K562 (cell line): ENCODE data around the gene RBMXL2. TPM values are rescaled to one million over a fixed set of nuclear protein-coding genes. Genes with fewer than 3 reads are reported as not detected.

ENCODE experiments used
- CBFA2T2 ChIP-seq: fragments of 450-650 bp; conservative IDR thresholded peaks from 2 replicates; pipeline ENCODE4 v1.6.1; 2017; ENCODE audit warnings: mild to moderate bottlenecking
- CBFB ChIP-seq: sonication (generic); formaldehyde crosslinking; IDR thresholded peaks from 2 replicates; pipeline ENCODE4 v1.4.0; 2020; ENCODE audit warnings: mild to moderate bottlenecking, missing genetic modification reagents
- ETV5 ChIP-seq: sonication (generic); formaldehyde crosslinking; IDR thresholded peaks from 2 replicates; pipeline ENCODE4 v1.4.0; 2020; ENCODE audit warnings: low read depth, mild to moderate bottlenecking, missing genetic modification reagents
- ILK ChIP-seq: fragments of 450-650 bp; IDR thresholded peaks from 2 replicates; pipeline ENCODE4 v1.6.1; 2016; ENCODE audit warnings: missing genetic modification characterization, low read depth, mild to moderate bottlenecking, missing compliant biosample characterization, moderate library complexity, borderline replicate concordance
- JUNB ChIP-seq: fragments of 450-650 bp; formaldehyde crosslinking; conservative IDR thresholded peaks from 2 replicates; pipeline ENCODE4 v1.4.0; 2020; ENCODE audit warnings: mild to moderate bottlenecking
- KDM4B ChIP-seq, 2 experiments: fragments of 450-650 bp in 1 of 2; sonication (generic) in 1 of 2; IDR thresholded peaks; 2 replicates each; pipeline ENCODE4 v1.6.1; 2016 to 2017; ENCODE audit warnings: borderline replicate concordance in 2 of 2, antibody characterized with exemption in 1 of 2, low read depth in 1 of 2, mild to moderate bottlenecking in 1 of 2
- NR4A1 ChIP-seq, 2 experiments: fragments of 250-450 bp in 1 of 2; fragments of 450-650 bp in 1 of 2; sonication (Bioruptor Pico) in 1 of 2; IDR thresholded peaks; 2 replicates each; pipeline versions ENCODE4 v1.4.0 to v1.6.1; 2016 to 2020; ENCODE audit warnings: mild to moderate bottlenecking in 2 of 2, missing compliant biosample characterization in 1 of 2, missing genetic modification characterization in 1 of 2, moderate library complexity in 1 of 2
- PTRF ChIP-seq: fragments of 450-650 bp; IDR thresholded peaks from 2 replicates; pipeline ENCODE4 v1.6.1; 2016; ENCODE audit warnings: mild to moderate bottlenecking, missing genetic modification characterization, missing compliant biosample characterization
- RB1 ChIP-seq: fragments of 450-650 bp; IDR thresholded peaks from 2 replicates; pipeline ENCODE4 v1.6.1; 2017; ENCODE audit warnings: low read depth, mild to moderate bottlenecking
- RCOR1 ChIP-seq, 2 experiments: IDR thresholded peaks; 2 replicates each; pipeline ENCODE4 v1.6.1; 2012; ENCODE audit warnings: low read depth in 2 of 2, low read length in 2 of 2, borderline replicate concordance in 1 of 2, improper control_type of control experiment in 1 of 2
- SP2 ChIP-seq: IDR thresholded peaks from 2 replicates; pipeline ENCODE4 v1.6.1; 2011; ENCODE audit warnings: mild to moderate bottlenecking, low read depth, low read length, moderate library complexity; ENCODE audit not compliant: poor library complexity, severe bottlenecking; ENCODE audit errors: extremely low read depth
- STAT5A ChIP-seq: IDR thresholded peaks from 2 replicates; pipeline ENCODE4 v1.6.1; 2012; ENCODE audit warnings: low read length, inconsistent platforms, borderline replicate concordance
- TEAD1 ChIP-seq, 2 experiments: fragments of 450-650 bp in 1 of 2; sonication (generic) in 1 of 2; formaldehyde crosslinking; IDR thresholded peaks; 2 replicates each; pipeline versions ENCODE4 v1.4.0 to v1.8.0; 2020 to 2022; ENCODE audit warnings: mild to moderate bottlenecking in 2 of 2, missing genetic modification reagents in 1 of 2
- TRIM24 ChIP-seq, 2 experiments: fragments of 450-650 bp; IDR thresholded peaks; 2 replicates each; pipeline ENCODE4 v1.6.1; 2016
- XRCC3 ChIP-seq: fragments of 450-650 bp; IDR thresholded peaks from 2 replicates; pipeline ENCODE4 v1.6.1; 2017; ENCODE audit warnings: mild to moderate bottlenecking, moderate library complexity
- ZNF408 ChIP-seq: fragments of 250-450 bp; sonication (Bioruptor Pico); IDR thresholded peaks from 2 replicates; pipeline ENCODE4 v1.4.0; 2020; ENCODE audit warnings: low read depth, mild to moderate bottlenecking, moderate library complexity
- ZNF699 ChIP-seq: fragments of 250-450 bp; sonication (Bioruptor Pico); IDR thresholded peaks from 2 replicates; pipeline ENCODE4 v1.8.0; 2021; ENCODE audit warnings: mild to moderate bottlenecking, moderate library complexity; ENCODE audit not compliant: insufficient replicate concordance
- polyA plus RNA-seq, 8 experiments: library from polyadenylated mRNA; depleted of rRNA in 4 of 8; stranded (reverse) in 5 of 8; unstranded in 3 of 8; fragments of >200 nt; fragmentation: Nextera tagmentation in 2 of 8; fragmentation: Illumina TruSeq in 1 of 8; extraction: Ambion mirVana in 2 of 8; extraction: Trizol in 1 of 8; gene quantifications; 2 replicates each; pipeline versions ENCODE4 v1.2.1 to v1.2.3, GENCODE V29; 2011 to 2014; ENCODE audit warnings: inconsistent platforms in 1 of 8, missing spikeins in 1 of 8
- total RNA-seq, 7 experiments: library from RNA; depleted of rRNA in 6 of 7; stranded (reverse); fragments of >200 nt in 6 of 7; fragmentation: Illumina TruSeq in 2 of 7; extraction: Trizol in 2 of 7; gene quantifications; 2 replicates each; pipeline versions ENCODE4 v1.2.1 to v1.2.3, GENCODE V29; 2011 to 2021; ENCODE audit warnings: low replicate concordance in 1 of 7
- TF ChIP-seq, protein P1 (sequence below): fragments of 450-650 bp; IDR thresholded peaks from 2 replicates; pipeline ENCODE4 v1.6.1; 2017; ENCODE audit warnings: mild to moderate bottlenecking, moderate library complexity
- TF ChIP-seq, protein P2 (sequence below): fragments of 450-650 bp; conservative IDR thresholded peaks from 2 replicates; pipeline ENCODE4 v1.6.1; 2016; ENCODE audit warnings: missing genetic modification characterization, low read depth, mild to moderate bottlenecking, missing compliant biosample characterization, moderate library complexity
- TF ChIP-seq, protein P3 (sequence below): fragments of 250-450 bp; sonication (Bioruptor Pico); IDR thresholded peaks from 2 replicates; pipeline ENCODE4 v1.8.0; 2022; ENCODE audit warnings: moderate library complexity, mild to moderate bottlenecking, inconsistent platforms
- TF ChIP-seq, protein P4 (sequence below), 2 experiments: IDR thresholded peaks; 2 replicates each; pipeline ENCODE4 v1.6.1; 2012; ENCODE audit warnings: improper control_type of control experiment in 2 of 2, low read depth in 2 of 2, low read length in 2 of 2, borderline replicate concordance in 1 of 2
- TF ChIP-seq, protein P5 (sequence below): fragments of 250-450 bp; sonication (Bioruptor Pico); IDR thresholded peaks from 2 replicates; pipeline ENCODE4 v1.8.0; 2021; ENCODE audit warnings: borderline replicate concordance, mild to moderate bottlenecking, moderate library complexity; ENCODE audit not compliant: poor library complexity, severe bottlenecking

RBMXL2 gene
- total and polyA plus RNA-seq, 9 of the 15 experiments (the other 6 are each of a cell fraction or from before 2014, with no cell fraction given), result 0.07 to 0.45 (median 0.21) TPM; not detected in 3

DNA sequence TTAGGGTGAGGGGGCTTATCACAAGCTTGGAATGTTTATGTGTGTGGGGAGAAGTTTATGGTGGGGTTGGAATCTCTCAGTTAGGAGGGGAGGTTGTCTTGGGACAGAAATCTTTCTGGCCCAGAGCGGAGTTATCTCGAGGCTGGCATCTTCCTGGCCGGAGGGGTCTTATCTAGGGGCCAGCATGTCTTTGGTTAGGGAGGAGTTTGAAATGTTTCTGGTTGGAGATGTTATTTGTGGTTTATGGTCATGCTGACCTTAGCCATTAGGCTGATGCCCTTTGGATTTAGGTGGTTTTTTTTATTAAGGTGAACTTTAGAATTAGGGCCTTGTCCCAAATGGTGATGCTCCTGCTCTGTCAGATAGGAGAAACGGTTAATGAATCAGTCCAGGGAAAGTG, 7.9 kb upstream of the RBMXL2 start (continued):
- TF ChIP-seq, protein P1, sequence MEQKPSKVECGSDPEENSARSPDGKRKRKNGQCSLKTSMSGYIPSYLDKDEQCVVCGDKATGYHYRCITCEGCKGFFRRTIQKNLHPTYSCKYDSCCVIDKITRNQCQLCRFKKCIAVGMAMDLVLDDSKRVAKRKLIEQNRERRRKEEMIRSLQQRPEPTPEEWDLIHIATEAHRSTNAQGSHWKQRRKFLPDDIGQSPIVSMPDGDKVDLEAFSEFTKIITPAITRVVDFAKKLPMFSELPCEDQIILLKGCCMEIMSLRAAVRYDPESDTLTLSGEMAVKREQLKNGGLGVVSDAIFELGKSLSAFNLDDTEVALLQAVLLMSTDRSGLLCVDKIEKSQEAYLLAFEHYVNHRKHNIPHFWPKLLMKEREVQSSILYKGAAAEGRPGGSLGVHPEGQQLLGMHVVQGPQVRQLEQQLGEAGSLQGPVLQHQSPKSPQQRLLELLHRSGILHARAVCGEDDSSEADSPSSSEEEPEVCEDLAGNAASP, result no peak
- no peak for TF ChIP-seq NR4A1 (CRISPR knock-in tag; IDR thresholded peaks at IDR 0.05)
- no peak for TF ChIP-seq NR4A1 (tag; IDR thresholded peaks at IDR 0.05)
- no peak for TF ChIP-seq XRCC3
- peak; percentile 71 for TF ChIP-seq CBFA2T2
- TF ChIP-seq SP2, result no peak
- TF ChIP-seq ZNF408, result no peak
- TF ChIP-seq TEAD1 (CRISPR knock-in tag; IDR thresholded peaks at IDR 0.05), result peak in 1 of 2 experiments; percentile 76; a peak in 2 of 4 replicates
- TF ChIP-seq, protein P2, sequence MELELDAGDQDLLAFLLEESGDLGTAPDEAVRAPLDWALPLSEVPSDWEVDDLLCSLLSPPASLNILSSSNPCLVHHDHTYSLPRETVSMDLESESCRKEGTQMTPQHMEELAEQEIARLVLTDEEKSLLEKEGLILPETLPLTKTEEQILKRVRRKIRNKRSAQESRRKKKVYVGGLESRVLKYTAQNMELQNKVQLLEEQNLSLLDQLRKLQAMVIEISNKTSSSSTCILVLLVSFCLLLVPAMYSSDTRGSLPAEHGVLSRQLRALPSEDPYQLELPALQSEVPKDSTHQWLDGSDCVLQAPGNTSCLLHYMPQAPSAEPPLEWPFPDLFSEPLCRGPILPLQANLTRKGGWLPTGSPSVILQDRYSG (tag), result no peak
- TF ChIP-seq, protein P3, sequence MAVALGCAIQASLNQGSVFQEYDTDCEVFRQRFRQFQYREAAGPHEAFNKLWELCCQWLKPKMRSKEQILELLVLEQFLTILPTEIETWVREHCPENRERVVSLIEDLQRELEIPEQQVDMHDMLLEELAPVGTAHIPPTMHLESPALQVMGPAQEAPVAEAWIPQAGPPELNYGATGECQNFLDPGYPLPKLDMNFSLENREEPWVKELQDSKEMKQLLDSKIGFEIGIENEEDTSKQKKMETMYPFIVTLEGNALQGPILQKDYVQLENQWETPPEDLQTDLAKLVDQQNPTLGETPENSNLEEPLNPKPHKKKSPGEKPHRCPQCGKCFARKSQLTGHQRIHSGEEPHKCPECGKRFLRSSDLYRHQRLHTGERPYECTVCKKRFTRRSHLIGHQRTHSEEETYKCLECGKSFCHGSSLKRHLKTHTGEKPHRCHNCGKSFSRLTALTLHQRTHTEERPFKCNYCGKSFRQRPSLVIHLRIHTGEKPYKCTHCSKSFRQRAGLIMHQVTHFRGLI, result no peak
- TF ChIP-seq ILK (tag), result no peak
- TF ChIP-seq RCOR1 (IDR thresholded peaks at IDR 0.05; ENCODE audit: borderline replicate concordance in 1 of 2, low read depth in 2 of 2, low read length in 2 of 2), result peak in 1 of 2 experiments; percentile 51; a peak in 1 of 4 replicates
- no peak for TF ChIP-seq STAT5A
- TF ChIP-seq RB1, result no peak
- no peak for TF ChIP-seq ETV5 (CRISPR knock-in tag)
- no peak for TF ChIP-seq ZNF699 (CRISPR knock-in tag)
- no peak for TF ChIP-seq JUNB
- TF ChIP-seq TRIM24 (IDR thresholded peaks at IDR 0.05), result peak; percentile 20 to 53; a peak in 2 of 4 replicates
- TF ChIP-seq CBFB (CRISPR knock-in tag), result no peak
- TF ChIP-seq KDM4B (IDR thresholded peaks at IDR 0.05; ENCODE audit: borderline replicate concordance in 2 of 2, low read depth in 1 of 2), result no peak
- TF ChIP-seq, protein P4, sequence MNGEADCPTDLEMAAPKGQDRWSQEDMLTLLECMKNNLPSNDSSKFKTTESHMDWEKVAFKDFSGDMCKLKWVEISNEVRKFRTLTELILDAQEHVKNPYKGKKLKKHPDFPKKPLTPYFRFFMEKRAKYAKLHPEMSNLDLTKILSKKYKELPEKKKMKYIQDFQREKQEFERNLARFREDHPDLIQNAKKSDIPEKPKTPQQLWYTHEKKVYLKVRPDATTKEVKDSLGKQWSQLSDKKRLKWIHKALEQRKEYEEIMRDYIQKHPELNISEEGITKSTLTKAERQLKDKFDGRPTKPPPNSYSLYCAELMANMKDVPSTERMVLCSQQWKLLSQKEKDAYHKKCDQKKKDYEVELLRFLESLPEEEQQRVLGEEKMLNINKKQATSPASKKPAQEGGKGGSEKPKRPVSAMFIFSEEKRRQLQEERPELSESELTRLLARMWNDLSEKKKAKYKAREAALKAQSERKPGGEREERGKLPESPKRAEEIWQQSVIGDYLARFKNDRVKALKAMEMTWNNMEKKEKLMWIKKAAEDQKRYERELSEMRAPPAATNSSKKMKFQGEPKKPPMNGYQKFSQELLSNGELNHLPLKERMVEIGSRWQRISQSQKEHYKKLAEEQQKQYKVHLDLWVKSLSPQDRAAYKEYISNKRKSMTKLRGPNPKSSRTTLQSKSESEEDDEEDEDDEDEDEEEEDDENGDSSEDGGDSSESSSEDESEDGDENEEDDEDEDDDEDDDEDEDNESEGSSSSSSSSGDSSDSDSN (IDR thresholded peaks at IDR 0.05; ENCODE audit: borderline replicate concordance in 1 of 2, low read depth in 2 of 2, low read length in 2 of 2), result no peak
- TF ChIP-seq, protein P5, sequence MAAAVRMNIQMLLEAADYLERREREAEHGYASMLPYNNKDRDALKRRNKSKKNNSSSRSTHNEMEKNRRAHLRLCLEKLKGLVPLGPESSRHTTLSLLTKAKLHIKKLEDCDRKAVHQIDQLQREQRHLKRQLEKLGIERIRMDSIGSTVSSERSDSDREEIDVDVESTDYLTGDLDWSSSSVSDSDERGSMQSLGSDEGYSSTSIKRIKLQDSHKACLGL, result no peak
- TF ChIP-seq PTRF, result no peak
